Hematopoietic multipotent progenitor cell treated with erythropoietin and hydrocortisone succinate and interleukin-3 and kit ligand, for 6 days (in vitro differentiated cells): Measurements from ENCODE around the gene PEAK1.
"Not testable (repeated sequence)": the region's sequence is repeated elsewhere in the genome, so short reads cannot be mapped to it uniquely, and the experiment has no call there.

Experiments
- DNase-seq: peaks from one replicate; pipeline ENCODE4 v3.0.0-alpha.2; 2015

PEAK1 gene

GRCh38 chr15:77305953-77306352 lies 114.0 kb downstream of the PEAK1 start:
- peak; percentile 51 for DNase-seq

- DNase-seq = no peak
Measured at GRCh38 chr15:77296773-77297337, 123.0 kb downstream of the PEAK1 start.

GRCh38 chr15:77295446-77295845 lies 124.5 kb downstream of the PEAK1 start:
- DNase-seq = no peak

GRCh38 chr15:77292969-77293558 lies 126.8 kb downstream of the PEAK1 start:
- peak; percentile 72 for DNase-seq

GRCh38 chr15:77291107-77291506 lies 128.8 kb downstream of the PEAK1 start:
- DNase-seq = no peak

GRCh38 chr15:77287385-77287784 lies 132.5 kb downstream of the PEAK1 start:
- no peak for DNase-seq

GRCh38 chr15:77285057-77285997 lies 134.6 kb downstream of the PEAK1 start:
- no peak for DNase-seq

- no peak for DNase-seq
Measured at GRCh38 chr15:77282333-77282732, 137.6 kb downstream of the PEAK1 start.

- DNase-seq = no peak
Measured at GRCh38 chr15:77276943-77277342, 143.0 kb downstream of the PEAK1 start.

GRCh38 chr15:77276096-77276495 lies 143.8 kb downstream of the PEAK1 start:
- DNase-seq = no peak

GRCh38 chr15:77273136-77273535 lies 146.8 kb downstream of the PEAK1 start:
- DNase-seq = not testable (repeated sequence)

- DNase-seq = no peak
Measured at GRCh38 chr15:77266708-77267386, 153.1 kb downstream of the PEAK1 start.

- no peak for DNase-seq
Measured at GRCh38 chr15:77255385-77255784, 164.5 kb downstream of the PEAK1 start.

- DNase-seq = peak; percentile 16
Measured at GRCh38 chr15:77251662-77252061, 168.2 kb downstream of the PEAK1 start.

- DNase-seq = no peak
Measured at GRCh38 chr15:77247116-77247515, 172.8 kb downstream of the PEAK1 start.

GRCh38 chr15:77243716-77244401 lies 176.0 kb downstream of the PEAK1 start:
- DNase-seq = no peak

- DNase-seq = no peak
Measured at GRCh38 chr15:77243135-77243534, 176.8 kb downstream of the PEAK1 start.

GRCh38 chr15:77239882-77240608 lies 179.9 kb downstream of the PEAK1 start:
- no peak for DNase-seq

- DNase-seq = no peak
Measured at GRCh38 chr15:77235566-77235965, 184.3 kb downstream of the PEAK1 start.

- peak; percentile 23 for DNase-seq
Measured at GRCh38 chr15:77228828-77229227, 191.1 kb downstream of the PEAK1 start.

- DNase-seq = no peak
Measured at GRCh38 chr15:77226652-77227051, 193.3 kb downstream of the PEAK1 start.

- no peak for DNase-seq
Measured at GRCh38 chr15:77225646-77226045, 194.3 kb downstream of the PEAK1 start.
